GM21390 (cell line): ENCODE results near the gene FAM89A.
A peak's percentile ranks its signal among the peaks of the same experiment; 100 is the strongest.

Source experiments
- ATAC-seq: cut with Tn5 transposase; IDR thresholded peaks from one replicate; pipeline ENCODE4 v1.9.1; 2021; ENCODE audit not compliant: unreplicated experiment

The FAM89A gene

GRCh38 chr1:231040019-231040799, at the start of gene FAM89A:
TSS of gene FAM89A (minus strand) at chr1:231040254. CDS start at chr1:231040211, 43 bp downstream.
- peak; percentile 66 for ATAC-seq

GRCh38 chr1:231084353-231084752, 44.3 kb upstream of the FAM89A start:
- ATAC-seq, result no peak

- no peak for ATAC-seq
These were observed 39.1 kb upstream of the FAM89A start for GRCh38 chr1:231079163-231079562.

GRCh38 chr1:231078250-231078649, 38.2 kb upstream of the FAM89A start:
- no peak for ATAC-seq

GRCh38 chr1:231076802-231077201, 36.7 kb upstream of the FAM89A start:
- no peak for ATAC-seq

- no peak for ATAC-seq
These were observed 35.4 kb upstream of the FAM89A start for GRCh38 chr1:231075497-231075896.

GRCh38 chr1:231075020-231075419, 35.0 kb upstream of the FAM89A start:
- ATAC-seq, result no peak

GRCh38 chr1:231074046-231074445, 34.0 kb upstream of the FAM89A start:
- no peak for ATAC-seq

GRCh38 chr1:231073331-231073730, 33.3 kb upstream of the FAM89A start:
- ATAC-seq, result no peak

- ATAC-seq, result no peak
These were observed 32.5 kb upstream of the FAM89A start for GRCh38 chr1:231072502-231073094.

GRCh38 chr1:231072041-231072440, 32.0 kb upstream of the FAM89A start:
- no peak for ATAC-seq

- ATAC-seq, result no peak
These were observed 30.8 kb upstream of the FAM89A start for GRCh38 chr1:231070758-231071444.

GRCh38 chr1:231069333-231069732, 29.3 kb upstream of the FAM89A start:
- ATAC-seq, result no peak

- ATAC-seq, result no peak
These were observed 28.7 kb upstream of the FAM89A start for GRCh38 chr1:231068762-231069161.

- no peak for ATAC-seq
These were observed 25.6 kb upstream of the FAM89A start for GRCh38 chr1:231065510-231066241.

- no peak for ATAC-seq
These were observed 24.4 kb upstream of the FAM89A start for GRCh38 chr1:231064418-231064817.

- ATAC-seq, result no peak
These were observed 23.3 kb upstream of the FAM89A start for GRCh38 chr1:231063331-231063730.

- no peak for ATAC-seq
These were observed 22.6 kb upstream of the FAM89A start for GRCh38 chr1:231062500-231063270.

- ATAC-seq, result no peak
These were observed 19.6 kb upstream of the FAM89A start for GRCh38 chr1:231059566-231060193.
